ENCODE measurements around the gene PPIA.

GRCh38 chr7:44768628-44769371, 27.7 kb upstream of the PPIA start:
- TF ChIP-seq, protein P1, sequence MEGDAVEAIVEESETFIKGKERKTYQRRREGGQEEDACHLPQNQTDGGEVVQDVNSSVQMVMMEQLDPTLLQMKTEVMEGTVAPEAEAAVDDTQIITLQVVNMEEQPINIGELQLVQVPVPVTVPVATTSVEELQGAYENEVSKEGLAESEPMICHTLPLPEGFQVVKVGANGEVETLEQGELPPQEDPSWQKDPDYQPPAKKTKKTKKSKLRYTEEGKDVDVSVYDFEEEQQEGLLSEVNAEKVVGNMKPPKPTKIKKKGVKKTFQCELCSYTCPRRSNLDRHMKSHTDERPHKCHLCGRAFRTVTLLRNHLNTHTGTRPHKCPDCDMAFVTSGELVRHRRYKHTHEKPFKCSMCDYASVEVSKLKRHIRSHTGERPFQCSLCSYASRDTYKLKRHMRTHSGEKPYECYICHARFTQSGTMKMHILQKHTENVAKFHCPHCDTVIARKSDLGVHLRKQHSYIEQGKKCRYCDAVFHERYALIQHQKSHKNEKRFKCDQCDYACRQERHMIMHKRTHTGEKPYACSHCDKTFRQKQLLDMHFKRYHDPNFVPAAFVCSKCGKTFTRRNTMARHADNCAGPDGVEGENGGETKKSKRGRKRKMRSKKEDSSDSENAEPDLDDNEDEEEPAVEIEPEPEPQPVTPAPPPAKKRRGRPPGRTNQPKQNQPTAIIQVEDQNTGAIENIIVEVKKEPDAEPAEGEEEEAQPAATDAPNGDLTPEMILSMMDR (IDR thresholded peaks at IDR 0.05), result no peak
- TF ChIP-seq POLR2A (IDR thresholded peaks at IDR 0.05) (no peak), EP300 (IDR thresholded peaks at IDR 0.05) (no peak)

Measured in suprapubic skin (tissue), 3 donors.